Measurements from ENCODE around the gene CDK5RAP2. TPM values are rescaled to one million over a fixed set of nuclear protein-coding genes. Genes with fewer than 3 reads are reported as not detected.
"Not testable (repeated sequence)": the region's sequence is repeated elsewhere in the genome, so short reads cannot be mapped to it uniquely, and the experiment has no call there.

CDK5RAP2 gene
- polyA plus RNA-seq, 1 experiment = 30.3 TPM

DNA sequence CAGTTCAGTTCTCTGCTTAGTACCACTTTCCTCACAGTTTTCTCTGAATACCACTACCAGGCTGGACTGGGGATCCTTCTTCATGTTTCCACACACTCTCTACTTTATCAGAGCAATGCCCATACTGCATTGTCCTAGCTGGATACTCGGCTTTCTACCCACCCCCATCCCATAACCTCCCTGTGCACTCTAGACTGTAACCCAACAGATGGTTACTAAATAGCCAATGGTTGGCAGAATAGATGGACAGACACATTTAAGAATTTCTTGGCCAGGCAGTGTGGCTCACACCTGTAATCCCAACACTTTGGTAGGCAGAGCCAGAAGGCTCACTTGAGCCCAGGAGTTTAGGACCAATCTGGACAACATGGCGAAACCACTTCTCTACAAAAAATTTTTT is 22.8 kb downstream of the CDK5RAP2 start:
- DNase-seq (ENCODE audit: low read depth, low spot score) = no peak
- H3K27ac ChIP-seq (ENCODE audit: low read depth, low read length) = no peak overlapping the region
- no peak overlapping the region for H3K4me3 ChIP-seq (ENCODE audit: low read depth, low read length)
- ChIA-PET POLR2A (no interaction called here), CTCF (no interaction called here)
- TF ChIP-seq, protein P1, sequence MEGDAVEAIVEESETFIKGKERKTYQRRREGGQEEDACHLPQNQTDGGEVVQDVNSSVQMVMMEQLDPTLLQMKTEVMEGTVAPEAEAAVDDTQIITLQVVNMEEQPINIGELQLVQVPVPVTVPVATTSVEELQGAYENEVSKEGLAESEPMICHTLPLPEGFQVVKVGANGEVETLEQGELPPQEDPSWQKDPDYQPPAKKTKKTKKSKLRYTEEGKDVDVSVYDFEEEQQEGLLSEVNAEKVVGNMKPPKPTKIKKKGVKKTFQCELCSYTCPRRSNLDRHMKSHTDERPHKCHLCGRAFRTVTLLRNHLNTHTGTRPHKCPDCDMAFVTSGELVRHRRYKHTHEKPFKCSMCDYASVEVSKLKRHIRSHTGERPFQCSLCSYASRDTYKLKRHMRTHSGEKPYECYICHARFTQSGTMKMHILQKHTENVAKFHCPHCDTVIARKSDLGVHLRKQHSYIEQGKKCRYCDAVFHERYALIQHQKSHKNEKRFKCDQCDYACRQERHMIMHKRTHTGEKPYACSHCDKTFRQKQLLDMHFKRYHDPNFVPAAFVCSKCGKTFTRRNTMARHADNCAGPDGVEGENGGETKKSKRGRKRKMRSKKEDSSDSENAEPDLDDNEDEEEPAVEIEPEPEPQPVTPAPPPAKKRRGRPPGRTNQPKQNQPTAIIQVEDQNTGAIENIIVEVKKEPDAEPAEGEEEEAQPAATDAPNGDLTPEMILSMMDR (IDR thresholded peaks at IDR 0.05; ENCODE audit: low read depth, low read length) = no peak
- no peaks in the 10 kb centered on the region for H3K9me3 ChIP-seq (ENCODE audit: control insufficient read depth, insufficient read depth, low read length)
- no peaks in the 10 kb centered on the region for H3K27me3 ChIP-seq (ENCODE audit: control insufficient read depth, insufficient read depth, low read length)

GRCh38 chr9:120556775-120557174 is 23.2 kb downstream of the CDK5RAP2 start:
- H3K27me3 ChIP-seq (ENCODE audit: control insufficient read depth, insufficient read depth, low read length) = no peaks in the 10 kb centered on the region
- CTCF ChIA-PET = no interaction called here
- no peak overlapping the region for H3K27ac ChIP-seq (ENCODE audit: low read depth, low read length)
- TF ChIP-seq, protein P1 (IDR thresholded peaks at IDR 0.05; ENCODE audit: low read depth, low read length) = no peak
- POLR2A ChIA-PET = no interaction called here
- DNase-seq (ENCODE audit: low read depth, low spot score) = no peak
- H3K4me3 ChIP-seq (ENCODE audit: low read depth, low read length) = no peak overlapping the region
- H3K9me3 ChIP-seq (ENCODE audit: control insufficient read depth, insufficient read depth, low read length) = no peaks in the 10 kb centered on the region

- no peak for DNase-seq (ENCODE audit: low read depth, low spot score)
- POLR2A ChIA-PET = no interaction called here
- Histone ChIP-seq H3K4me3 (ENCODE audit: low read depth, low read length) (no peak overlapping the region), H3K9me3 (ENCODE audit: control insufficient read depth, insufficient read depth, low read length) (no peaks in the 10 kb centered on the region), H3K27me3 (ENCODE audit: control insufficient read depth, insufficient read depth, low read length) (no peaks in the 10 kb centered on the region), H3K27ac (ENCODE audit: low read depth, low read length) (no peak overlapping the region)
- CTCF ChIA-PET = no interaction called here
- TF ChIP-seq, protein P1 (IDR thresholded peaks at IDR 0.05; ENCODE audit: low read depth, low read length) = no peak
Measured at GRCh38 chr9:120555839-120556238, 24.1 kb downstream of the CDK5RAP2 start.

GRCh38 chr9:120552210-120552704 is 27.7 kb downstream of the CDK5RAP2 start:
- H3K27me3 ChIP-seq (ENCODE audit: control insufficient read depth, insufficient read depth, low read length); H3K27ac ChIP-seq (ENCODE audit: low read depth, low read length); POLR2A ChIA-PET; DNase-seq (ENCODE audit: low read depth, low spot score); H3K4me3 ChIP-seq (ENCODE audit: low read depth, low read length); H3K9me3 ChIP-seq (ENCODE audit: control insufficient read depth, insufficient read depth, low read length); CTCF ChIA-PET: not testable (repeated sequence)

GRCh38 chr9:120545701-120546550 is 34.0 kb downstream of the CDK5RAP2 start:
- Histone ChIP-seq H3K4me3 (ENCODE audit: low read depth, low read length) (no peak overlapping the region), H3K9me3 (ENCODE audit: control insufficient read depth, insufficient read depth, low read length) (no peaks in the 10 kb centered on the region), H3K27me3 (ENCODE audit: control insufficient read depth, insufficient read depth, low read length) (no peaks in the 10 kb centered on the region), H3K27ac (ENCODE audit: low read depth, low read length) (no peak overlapping the region)
- ChIA-PET POLR2A (no interaction called here), CTCF (interaction anchor here (0.5 to 1.1 kb wide), 2 partner anchors 12 to 169 kb away, joined by 3 read pairs; no protein-coding TSS in a partner anchor)
- DNase-seq (ENCODE audit: low read depth, low spot score) = no peak
- TF ChIP-seq, protein P1 (IDR thresholded peaks at IDR 0.05; ENCODE audit: low read depth, low read length) = no peak

Data from AG04450 (cell line).